Stimulated activated CD4-positive, alpha-beta T cell treated with anti-CD3 and anti-CD28 coated beads, Interleukin-2, amount 100 ng/mL, for 4 hours (primary cell): ENCODE data around the gene PKD2L1.
"Not testable (repeated sequence)": the region's sequence is repeated elsewhere in the genome, so short reads cannot be mapped to it uniquely, and the experiment has no call there.

Source experiments
- DNase-seq: peaks from one replicate; pipeline ENCODE4 v3.0.0-alpha.2; 2020; ENCODE audit warnings: low read depth

PKD2L1 gene

GRCh38 chr10:100330079-100330478, at the start of gene PKD2L1:
Gene PKD2L1 (minus strand): TSS chr10:100330228. CDS start chr10:100330103, 125 bp downstream.
- DNase-seq: no peak

- DNase-seq: no peak
These were observed 47.8 kb upstream of the PKD2L1 start for GRCh38 chr10:100377830-100378229.

GRCh38 chr10:100376656-100377055, 46.6 kb upstream of the PKD2L1 start:
- not testable (repeated sequence) for DNase-seq

GRCh38 chr10:100374677-100375353, 44.8 kb upstream of the PKD2L1 start:
- not testable (repeated sequence) for DNase-seq

GRCh38 chr10:100374200-100374655, 44.2 kb upstream of the PKD2L1 start:
- no peak for DNase-seq

GRCh38 chr10:100373298-100374199, 43.5 kb upstream of the PKD2L1 start:
- DNase-seq: peak; percentile 78

GRCh38 chr10:100372415-100373297, 42.6 kb upstream of the PKD2L1 start:
- no peak for DNase-seq

GRCh38 chr10:100371482-100372027, 41.5 kb upstream of the PKD2L1 start:
- no peak for DNase-seq

- DNase-seq: no peak
These were observed 40.9 kb upstream of the PKD2L1 start for GRCh38 chr10:100370714-100371481.

- DNase-seq: no peak
These were observed 38.7 kb upstream of the PKD2L1 start for GRCh38 chr10:100368721-100369120.

GRCh38 chr10:100364735-100365391, 34.8 kb upstream of the PKD2L1 start:
- no peak for DNase-seq

- DNase-seq: no peak
These were observed 34.1 kb upstream of the PKD2L1 start for GRCh38 chr10:100364175-100364574.

- DNase-seq: no peak
These were observed 32.8 kb upstream of the PKD2L1 start for GRCh38 chr10:100362570-100363496.

GRCh38 chr10:100360234-100360633, 30.2 kb upstream of the PKD2L1 start:
- no peak for DNase-seq

- DNase-seq: no peak
These were observed 29.6 kb upstream of the PKD2L1 start for GRCh38 chr10:100359529-100360150.

GRCh38 chr10:100359030-100359432, 29.0 kb upstream of the PKD2L1 start:
- no peak for DNase-seq

GRCh38 chr10:100357059-100357858, 27.2 kb upstream of the PKD2L1 start:
- DNase-seq: no peak
